Jurkat, Clone E6-1 (cell line): ENCODE data around the gene RANGAP1.
"Not testable (repeated sequence)": the region's sequence is repeated elsewhere in the genome, so short reads cannot be mapped to it uniquely, and the experiment has no call there.

Experiments used
- DNase-seq: peaks from one replicate; pipeline ENCODE4 v3.0.0-alpha.2; 2011; ENCODE audit warnings: low read depth, low spot score
- H3K4me3 ChIP-seq: 2 replicates; pipeline ENCODE4 v1.5.1; 2011; ENCODE audit warnings: mild to moderate bottlenecking, low read length, control low read depth, moderate library complexity

RANGAP1 gene

GRCh38 chr22:41302021-41302767 lies 16.2 kb upstream of the RANGAP1 start:
- no peak for DNase-seq
- peak overlapping the region; percentile 78 for H3K4me3 ChIP-seq

- peak; percentile 76 for DNase-seq
- H3K4me3 ChIP-seq: peak within 1 kb of the TSS; percentile 78
These were observed 15.4 kb upstream of the RANGAP1 start, which contains the start of gene ZC3H7B for GRCh38 chr22:41301085-41302020. ZC3H7B (plus strand) TSS chr22:41301525; CDS start chr22:41320661, 19,136 bp downstream.

- H3K4me3 ChIP-seq: peak overlapping the region; percentile 78
These were observed 14.7 kb upstream of the RANGAP1 start for GRCh38 chr22:41300661-41301060.

GRCh38 chr22:41296826-41297667 lies 11.1 kb upstream of the RANGAP1 start:
- H3K4me3 ChIP-seq: no peak overlapping the region
- DNase-seq: no peak

More at GRCh38 chr22:41300661-41301060, 14.7 kb upstream of the RANGAP1 start:
- no peak for DNase-seq

- not testable (repeated sequence) for DNase-seq, H3K4me3 ChIP-seq
These were observed 8.8 kb upstream of the RANGAP1 start for GRCh38 chr22:41294816-41295215.

GRCh38 chr22:41290262-41291221 lies 4.6 kb upstream of the RANGAP1 start:
- no peak overlapping the region for H3K4me3 ChIP-seq
- DNase-seq: no peak

- no peak overlapping the region for H3K4me3 ChIP-seq
- DNase-seq: no peak
These were observed 3.7 kb upstream of the RANGAP1 start for GRCh38 chr22:41289671-41290070.

- DNase-seq: no peak
- H3K4me3 ChIP-seq: no peak overlapping the region
These were observed 2.4 kb upstream of the RANGAP1 start for GRCh38 chr22:41288245-41288946.

GRCh38 chr22:41286639-41287091 lies 678 bp upstream of the RANGAP1 start:
- peak overlapping the region; percentile 74 for H3K4me3 ChIP-seq
- peak; percentile 64 for DNase-seq

- H3K4me3 ChIP-seq: peak overlapping the region; percentile 74
- no peak for DNase-seq
These were observed 557 bp downstream of the RANGAP1 start for GRCh38 chr22:41285441-41285819.

- DNase-seq: no peak
These were observed 1.5 kb downstream of the RANGAP1 start for GRCh38 chr22:41284465-41284864.

GRCh38 chr22:41280854-41281253 lies 5.1 kb downstream of the RANGAP1 start:
- no peak overlapping the region for H3K4me3 ChIP-seq
- DNase-seq: no peak

More at GRCh38 chr22:41284465-41284864, 1.5 kb downstream of the RANGAP1 start:
- peak overlapping the region; percentile 74 for H3K4me3 ChIP-seq

- H3K4me3 ChIP-seq: no peak overlapping the region
- no peak for DNase-seq
These were observed 5.9 kb downstream of the RANGAP1 start for GRCh38 chr22:41280065-41280464.

GRCh38 chr22:41274856-41275255 lies 11.1 kb downstream of the RANGAP1 start:
- no peak for DNase-seq
- no peak overlapping the region for H3K4me3 ChIP-seq

GRCh38 chr22:41273128-41273527 lies 12.9 kb downstream of the RANGAP1 start:
- H3K4me3 ChIP-seq: no peak overlapping the region
- no peak for DNase-seq

- DNase-seq: no peak
- no peak overlapping the region for H3K4me3 ChIP-seq
These were observed 14.2 kb downstream of the RANGAP1 start for GRCh38 chr22:41271787-41272186.

- no peak overlapping the region for H3K4me3 ChIP-seq
- no peak for DNase-seq
These were observed 18.0 kb downstream of the RANGAP1 start for GRCh38 chr22:41267958-41268357.
